ENCODE results near the gene SOX3.

The SOX3 gene

DNA sequence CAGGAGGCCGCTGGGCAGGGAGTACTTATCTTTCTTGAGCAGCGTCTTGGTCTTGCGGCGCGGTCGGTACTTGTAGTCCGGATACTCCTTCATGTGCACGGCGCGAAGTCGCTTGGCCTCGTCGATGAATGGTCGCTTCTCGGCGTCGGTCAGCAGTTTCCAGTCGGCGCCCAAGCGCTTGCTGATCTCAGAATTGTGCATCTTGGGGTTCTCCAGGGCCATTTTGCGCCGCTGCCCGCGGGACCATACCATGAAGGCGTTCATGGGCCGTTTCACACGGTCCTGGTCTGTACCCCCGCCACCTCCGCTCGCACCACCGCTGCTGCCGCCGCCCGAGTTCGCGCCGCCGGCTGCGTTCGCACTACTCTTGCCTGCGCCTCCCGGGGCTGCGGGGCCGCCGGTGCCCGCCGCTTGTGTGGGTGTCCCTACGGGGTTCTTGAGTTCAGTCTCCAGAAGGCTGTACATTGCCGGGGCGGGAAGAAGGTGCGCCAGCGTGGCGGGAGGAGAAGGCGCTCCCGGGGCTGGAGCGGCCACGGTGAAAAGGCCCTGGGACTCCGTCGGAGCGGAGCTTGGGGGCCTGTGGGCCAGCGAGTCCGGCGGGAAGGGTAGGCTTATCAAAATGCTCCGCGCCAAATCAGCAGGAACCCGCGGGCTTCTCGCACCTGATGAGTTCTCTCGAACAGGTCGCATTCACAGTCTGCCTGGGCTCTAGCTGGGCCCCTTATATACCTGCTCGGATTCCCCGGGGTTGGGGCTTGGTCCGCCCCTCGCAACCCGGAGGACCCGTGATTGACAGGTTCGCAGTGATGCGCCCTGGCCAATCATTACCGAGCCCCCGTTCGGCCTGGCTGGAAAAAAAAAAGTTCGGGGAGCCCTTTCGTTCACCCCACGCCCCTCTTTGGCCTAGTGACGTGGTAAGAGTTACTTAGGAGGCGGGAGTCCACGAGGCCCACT lies at the start of gene SOX3:
Gene SOX3 (minus strand): TSS at position 699 of the 954 bp plus-strand sequence. CDS start 9 bp downstream, at position 690.
- in situ Hi-C loops (cut with HindIII; ENCODE audit: low sequenced_read_pairs) = loop anchor here (5.0 kb wide), 1 partner anchor 57 kb away; no protein-coding TSS in a partner anchor

DNA sequence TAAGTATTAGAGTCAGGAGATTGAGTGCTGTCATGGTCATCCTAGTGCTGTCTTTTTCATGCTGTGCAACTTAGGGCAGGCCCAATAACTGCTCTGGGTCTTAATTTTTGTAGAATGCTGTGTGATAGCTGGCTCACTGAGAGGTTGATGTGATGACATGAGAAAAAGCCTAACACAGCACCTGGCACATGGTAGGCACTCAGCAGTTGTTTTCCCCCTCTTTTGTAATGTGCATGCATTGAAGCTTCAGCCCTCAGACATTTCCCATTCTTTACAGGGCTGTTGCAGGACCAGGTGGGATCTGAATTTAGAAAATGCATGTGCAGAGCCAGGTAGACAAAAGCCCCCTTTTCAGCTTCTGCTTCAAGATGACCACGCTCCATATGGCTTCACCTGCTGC lies 44.1 kb upstream of the SOX3 start:
- in situ Hi-C loops (cut with HindIII; ENCODE audit: low sequenced_read_pairs) = no loop called here

DNA sequence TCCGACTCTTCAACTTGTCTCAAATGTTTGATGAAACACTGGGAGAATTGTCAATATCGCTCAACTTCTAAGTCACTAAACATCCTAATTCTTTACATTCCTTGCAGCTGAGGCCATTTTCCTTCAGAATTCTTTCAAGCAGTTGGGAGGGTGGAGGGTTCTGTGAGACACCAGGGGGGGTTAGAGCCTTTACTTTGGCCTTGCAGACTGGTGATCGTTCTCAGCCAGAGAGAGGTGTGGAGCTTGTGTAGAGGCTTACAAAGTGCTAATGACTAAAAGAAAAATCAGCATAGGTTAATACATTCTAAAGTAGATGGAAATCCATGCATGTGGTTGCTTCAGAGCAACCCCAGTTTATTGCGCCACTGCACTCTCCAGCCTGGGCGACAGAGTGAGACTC lies 21.3 kb upstream of the SOX3 start:
- in situ Hi-C loops (cut with HindIII; ENCODE audit: low sequenced_read_pairs) = no loop called here

DNA sequence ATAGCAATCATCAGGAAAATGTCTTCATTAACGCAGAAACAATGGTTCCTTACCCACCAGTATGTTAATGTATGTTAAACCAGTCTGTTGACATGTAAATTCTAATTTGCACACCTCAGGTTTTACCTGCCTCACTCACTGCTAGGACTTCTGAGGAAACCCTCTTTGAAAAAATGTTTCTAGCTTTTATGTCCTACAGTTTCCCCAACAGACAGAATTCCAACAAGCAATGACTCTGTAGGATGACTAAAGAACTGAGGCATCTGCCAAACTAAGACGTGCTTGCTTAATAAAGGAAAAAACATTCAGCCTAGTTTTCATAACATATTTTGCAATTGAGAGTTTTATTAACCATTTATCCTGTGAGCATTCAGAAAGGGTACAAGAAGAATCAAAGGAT lies 20.6 kb upstream of the SOX3 start:
- in situ Hi-C loops (cut with HindIII; ENCODE audit: low sequenced_read_pairs) = no loop called here

DNA sequence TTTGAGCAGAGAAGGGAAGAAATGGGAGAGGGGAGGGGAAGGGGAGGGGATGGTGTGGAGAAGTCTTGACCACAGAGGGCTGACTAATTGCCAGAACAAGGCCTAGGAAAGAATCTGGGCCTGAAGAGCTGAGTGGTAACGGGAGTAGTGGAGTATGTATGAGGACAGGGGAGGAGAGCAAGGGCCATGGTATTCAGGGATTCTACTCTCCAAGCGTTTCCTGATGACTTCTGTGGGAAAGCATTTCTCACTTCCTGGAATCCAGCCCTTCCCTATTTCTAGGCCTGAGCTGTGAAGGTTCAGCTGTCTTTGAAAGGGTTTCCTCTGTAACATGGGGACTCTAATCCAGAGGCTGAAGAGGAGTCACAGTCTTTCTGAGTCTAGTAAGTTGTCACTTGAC lies 19.7 kb upstream of the SOX3 start:
- in situ Hi-C loops (cut with HindIII; ENCODE audit: low sequenced_read_pairs) = no loop called here

DNA sequence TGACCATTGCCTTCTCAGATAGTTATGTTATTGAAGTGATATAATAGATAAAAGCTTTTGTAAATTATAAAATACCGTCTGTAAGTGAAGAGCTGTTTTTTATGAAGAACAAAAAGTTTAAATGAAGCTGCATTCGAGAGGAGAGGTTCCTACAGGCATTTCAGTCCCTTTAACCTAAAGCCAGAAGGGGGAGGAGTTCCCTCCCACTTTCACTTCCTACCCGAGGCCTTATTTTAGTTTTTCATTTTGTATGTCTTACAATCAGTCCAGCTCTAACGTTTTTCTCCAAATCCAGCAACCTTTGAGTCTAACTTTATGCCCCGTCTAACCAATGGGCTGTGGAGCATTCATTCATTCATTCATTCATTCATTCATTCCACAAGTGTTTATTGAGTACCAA lies 16.5 kb upstream of the SOX3 start:
- in situ Hi-C loops (cut with HindIII; ENCODE audit: low sequenced_read_pairs) = no loop called here

DNA sequence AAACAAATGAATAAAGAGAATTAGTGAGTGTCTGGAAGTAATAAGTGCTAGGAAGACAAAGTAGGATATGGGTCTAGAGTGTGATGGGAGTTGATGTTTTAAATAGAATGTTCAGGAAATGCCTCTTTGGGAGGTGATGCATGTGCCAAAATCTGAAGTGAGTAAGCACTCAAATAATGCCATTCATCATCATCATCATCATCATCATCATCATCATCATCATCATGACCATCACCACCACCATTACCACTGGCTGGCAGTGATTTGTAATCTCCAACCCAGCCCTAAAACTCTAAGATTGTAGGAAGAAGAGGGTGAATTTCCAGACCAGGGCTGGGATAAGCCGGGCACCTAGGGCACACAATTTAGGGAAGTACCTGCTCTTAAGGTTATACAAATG lies 9.7 kb upstream of the SOX3 start:
- in situ Hi-C loops (cut with HindIII; ENCODE audit: low sequenced_read_pairs) = no loop called here

DNA sequence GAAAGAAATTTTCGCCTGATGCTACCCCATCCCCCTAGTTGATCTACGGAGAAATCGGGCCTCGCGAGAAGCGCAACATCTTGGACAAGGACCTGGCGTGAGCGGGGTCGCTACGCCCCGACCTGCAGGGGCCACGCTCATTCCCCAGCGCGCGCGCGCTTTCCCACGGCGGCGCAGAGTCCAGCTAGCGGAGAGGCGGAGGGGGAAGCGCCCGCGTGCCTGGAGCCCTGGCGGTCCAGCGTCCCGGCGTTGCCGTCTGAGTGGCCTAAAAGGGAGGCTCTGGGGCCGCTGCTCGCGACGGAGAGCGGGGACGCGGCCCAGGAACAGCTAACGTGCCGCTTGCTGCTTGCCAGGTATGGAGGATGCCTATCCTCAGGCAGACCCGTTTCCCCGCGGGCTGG lies 6.0 kb upstream of the SOX3 start:
- in situ Hi-C loops (cut with HindIII; ENCODE audit: low sequenced_read_pairs) = no loop called here

DNA sequence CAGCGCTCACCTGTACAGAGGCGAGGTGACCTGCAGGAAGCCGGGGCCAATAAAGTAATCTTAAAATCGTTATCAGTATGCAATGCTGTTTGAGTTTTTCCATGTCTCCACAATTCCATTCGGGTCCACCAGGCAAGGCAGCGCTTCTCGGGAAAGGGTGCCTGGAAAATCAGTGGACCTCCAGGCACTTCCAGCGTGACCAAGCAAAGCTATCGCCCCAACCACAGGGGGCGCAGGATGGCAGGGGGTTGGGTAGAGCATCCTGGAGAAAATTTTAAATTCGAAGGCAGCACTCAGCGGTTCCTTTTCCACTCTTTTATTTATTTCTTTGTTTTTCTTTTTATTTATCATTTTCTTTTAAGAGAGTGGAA lies 5.4 kb upstream of the SOX3 start:
- in situ Hi-C loops (cut with HindIII; ENCODE audit: low sequenced_read_pairs) = no loop called here

DNA sequence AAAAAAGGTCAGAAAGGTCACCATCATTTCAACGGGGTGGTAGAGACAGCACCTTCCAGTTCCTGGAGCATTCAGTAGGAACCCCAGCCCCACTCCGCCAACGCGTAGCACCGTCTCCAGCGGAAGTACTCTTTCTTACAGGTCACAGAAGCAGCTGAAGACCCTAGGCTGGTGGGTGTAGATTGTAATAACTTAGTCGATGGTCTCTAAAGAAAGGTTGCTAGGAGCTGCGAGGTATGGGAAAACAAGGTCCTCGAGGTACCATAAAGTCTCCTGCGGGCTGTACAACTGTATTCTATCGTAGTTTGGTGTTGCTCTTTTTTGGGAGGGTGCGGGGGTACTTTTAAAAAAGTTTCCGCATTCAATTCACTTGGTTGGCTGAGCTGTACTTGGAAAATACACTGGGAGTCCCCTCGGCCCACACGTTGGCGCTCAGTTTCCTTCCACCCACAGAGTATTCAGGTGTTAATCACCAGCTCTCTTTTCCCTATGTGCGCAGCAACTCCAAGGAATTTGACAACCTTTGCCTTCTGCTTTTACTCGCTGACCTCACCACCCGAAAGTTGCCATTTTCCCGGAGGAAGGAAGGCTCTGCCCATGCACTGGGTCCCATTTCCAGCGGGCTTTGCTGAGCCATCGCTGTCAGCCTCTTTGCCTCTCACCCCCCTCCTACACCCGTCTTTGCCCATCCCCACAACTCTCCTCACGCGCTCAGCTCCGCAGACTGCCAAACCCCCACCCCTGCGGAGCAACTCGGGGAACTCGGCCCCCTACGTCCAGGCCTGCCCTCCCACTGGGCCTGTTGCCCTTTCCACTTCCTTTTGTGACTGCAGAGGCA lies 4.8 kb upstream of the SOX3 start:
- in situ Hi-C loops (cut with HindIII; ENCODE audit: low sequenced_read_pairs) = no loop called here

DNA sequence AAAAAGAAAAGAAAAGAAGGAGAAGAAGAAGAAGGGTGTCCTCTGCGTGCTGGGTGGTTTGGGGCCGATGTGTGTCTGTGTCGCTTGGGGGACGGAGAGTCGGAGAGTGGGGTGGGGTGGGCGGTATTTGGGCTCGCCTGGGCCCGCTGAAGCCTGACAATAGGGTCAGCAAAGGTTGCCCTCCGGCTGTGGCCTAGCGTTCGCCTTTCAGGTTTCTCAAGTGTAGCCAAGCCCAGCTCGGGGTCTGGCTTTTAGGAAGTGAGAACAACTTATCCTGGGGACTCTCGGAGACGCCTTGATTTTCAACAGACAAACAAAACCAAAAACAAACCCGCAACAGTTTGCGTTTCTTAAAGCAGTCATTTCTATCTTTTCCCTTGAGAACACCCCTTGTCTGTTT lies 4.1 kb upstream of the SOX3 start:
- in situ Hi-C loops (cut with HindIII; ENCODE audit: low sequenced_read_pairs) = no loop called here

DNA sequence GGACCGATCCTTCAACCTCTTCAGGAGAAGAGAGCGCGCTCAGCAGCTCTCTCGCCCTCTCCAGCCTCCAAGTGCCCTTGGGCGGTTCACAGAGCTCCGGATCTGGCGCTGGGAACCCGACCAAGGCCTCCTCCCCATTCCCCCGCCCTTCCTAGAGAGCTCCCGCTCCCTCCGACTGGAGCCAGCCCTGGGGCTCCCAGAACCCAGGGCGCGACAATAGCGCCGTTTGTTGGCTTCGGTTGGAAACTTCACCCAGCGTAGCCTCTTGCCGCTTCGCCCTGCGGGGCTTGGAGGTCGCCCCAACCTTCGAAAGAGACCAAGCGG lies 3.1 kb upstream of the SOX3 start:
- in situ Hi-C loops (cut with HindIII; ENCODE audit: low sequenced_read_pairs) = no loop called here

DNA sequence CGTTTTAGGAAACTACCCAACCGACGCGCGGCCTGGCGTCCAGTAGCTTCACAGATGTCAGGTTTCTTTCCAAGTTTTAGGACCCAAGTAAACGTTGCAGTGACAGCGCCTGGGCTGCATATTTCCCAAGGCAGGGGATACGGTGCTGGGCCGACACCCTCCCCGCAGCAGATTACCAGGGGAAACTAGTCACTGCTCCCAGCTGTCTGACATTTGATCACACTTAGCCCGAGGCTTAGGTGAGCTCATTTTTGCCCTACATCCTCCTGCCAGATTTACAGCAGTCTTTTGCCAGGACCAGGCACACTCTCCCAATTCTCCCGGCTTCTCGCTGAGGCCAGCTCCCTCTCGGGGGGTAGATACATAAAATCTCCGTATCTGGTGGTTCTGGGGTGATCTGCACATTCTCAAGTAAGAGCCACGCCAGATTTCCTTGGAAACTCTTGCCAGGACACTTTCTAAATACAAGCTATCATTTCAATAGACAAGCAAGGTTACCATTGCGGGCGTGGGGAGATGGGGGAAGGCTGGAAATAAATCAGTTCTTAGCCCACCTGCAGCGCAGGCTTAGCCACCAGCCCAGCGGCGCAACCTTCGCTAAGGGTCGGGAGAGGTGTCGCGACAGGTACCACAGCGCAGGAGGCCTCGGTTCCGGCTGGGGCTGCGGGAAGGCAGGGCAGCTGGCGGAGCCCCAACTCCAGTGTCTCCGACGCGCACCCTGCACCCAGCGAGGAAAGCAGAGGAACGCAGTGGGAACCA lies 2.5 kb upstream of the SOX3 start:
- in situ Hi-C loops (cut with HindIII; ENCODE audit: low sequenced_read_pairs) = no loop called here

DNA sequence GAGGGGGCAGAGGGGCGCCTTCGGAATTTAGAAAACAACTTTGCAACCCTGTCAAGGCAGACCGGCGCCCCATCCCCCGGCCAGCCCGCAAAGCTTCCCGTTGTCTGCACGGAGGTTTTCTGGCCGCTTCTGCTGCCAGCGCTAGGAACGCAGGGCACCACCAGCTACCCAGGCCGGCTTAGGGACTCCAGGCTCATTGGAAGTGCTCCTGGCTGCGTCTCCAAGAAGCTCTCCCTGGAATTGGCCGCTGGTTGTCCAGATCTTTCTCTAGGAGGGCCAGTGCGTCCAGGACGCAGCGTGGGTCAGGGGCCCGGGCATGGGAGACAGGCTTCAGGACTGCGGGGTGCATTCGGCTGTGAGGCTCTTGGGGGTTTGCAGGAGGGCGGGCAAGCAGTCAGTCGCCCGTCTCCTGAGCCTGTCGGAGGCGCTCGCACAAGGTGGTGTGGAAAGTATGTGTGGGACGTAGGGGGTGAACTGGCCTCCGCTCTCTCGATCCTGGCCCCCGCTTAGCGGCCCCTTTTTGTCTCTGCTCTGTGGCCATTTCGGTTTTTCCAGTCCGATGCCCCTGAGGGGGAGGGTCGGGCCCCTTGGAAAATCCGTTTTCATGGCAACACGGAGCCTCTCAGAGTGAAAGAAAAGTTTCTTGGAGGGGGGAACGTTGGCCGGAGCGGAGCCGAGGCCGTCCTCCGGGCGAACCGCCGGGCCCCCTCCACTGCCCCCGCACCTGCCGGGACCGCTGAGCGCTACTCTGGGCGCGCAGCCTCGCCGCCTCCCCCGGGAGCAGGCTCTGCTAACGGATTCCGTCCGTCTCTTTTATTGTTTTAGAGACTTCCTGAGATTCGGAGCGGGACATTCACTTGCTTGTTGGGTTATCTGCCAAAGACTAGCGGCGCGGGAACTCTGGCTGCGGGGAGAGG lies 810 bp upstream of the SOX3 start:
- in situ Hi-C loops (cut with HindIII; ENCODE audit: low sequenced_read_pairs) = no loop called here

DNA sequence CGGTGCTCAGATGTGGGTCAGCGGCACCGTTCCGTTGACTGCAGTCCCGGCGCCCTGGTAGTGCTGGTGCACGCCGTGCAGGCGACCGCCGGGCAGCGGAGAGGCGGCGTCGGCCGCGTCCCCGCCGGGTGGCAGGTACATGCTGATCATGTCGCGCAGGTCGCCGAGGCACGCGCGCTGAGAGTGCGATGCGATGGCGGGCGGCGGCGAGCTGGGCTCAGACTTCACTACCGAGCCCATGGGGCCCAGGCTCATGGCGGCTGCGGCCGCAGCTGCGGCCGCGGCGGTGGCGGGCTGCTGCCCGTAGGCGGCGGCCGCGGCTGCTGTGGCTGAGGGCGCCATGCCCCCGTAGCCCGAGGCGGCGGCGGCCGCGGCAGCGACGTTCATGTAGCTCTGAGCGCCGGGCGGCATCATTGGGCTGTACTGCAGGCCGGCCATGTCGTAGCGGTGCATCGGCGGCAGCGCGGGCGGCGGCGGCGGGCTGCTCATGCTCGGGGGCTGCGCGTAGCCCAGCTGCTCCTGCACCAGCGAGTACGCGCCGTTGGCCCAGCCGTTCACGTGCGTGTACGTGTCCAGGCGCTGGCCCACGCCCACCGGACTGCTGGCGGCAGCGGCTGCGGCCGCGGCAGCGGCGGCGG lies 1.0 kb downstream of the SOX3 start:
- in situ Hi-C loops (cut with HindIII; ENCODE audit: low sequenced_read_pairs) = loop anchor here (5.0 kb wide), 1 partner anchor 57 kb away; no protein-coding TSS in a partner anchor

DNA sequence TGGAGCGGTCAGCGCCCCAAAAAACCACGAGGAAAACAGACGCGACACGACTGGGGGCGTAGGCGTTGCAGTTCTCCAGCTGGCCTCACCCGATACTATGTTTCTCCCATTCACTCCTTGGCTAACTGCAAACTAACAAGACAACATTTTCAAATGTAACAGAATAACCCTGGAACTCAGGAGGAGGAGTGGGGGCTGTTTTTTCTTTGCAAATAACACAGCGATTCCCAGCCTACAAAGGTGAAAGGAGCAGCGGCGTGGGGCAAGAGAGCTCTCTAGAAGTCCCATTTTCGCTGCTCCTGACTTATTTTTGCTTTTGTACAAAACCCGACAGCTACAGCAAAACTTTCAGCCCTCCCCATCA lies 1.6 kb downstream of the SOX3 start:
- in situ Hi-C loops (cut with HindIII; ENCODE audit: low sequenced_read_pairs) = loop anchor here (5.0 kb wide), 1 partner anchor 56 kb away; no protein-coding TSS in a partner anchor

DNA sequence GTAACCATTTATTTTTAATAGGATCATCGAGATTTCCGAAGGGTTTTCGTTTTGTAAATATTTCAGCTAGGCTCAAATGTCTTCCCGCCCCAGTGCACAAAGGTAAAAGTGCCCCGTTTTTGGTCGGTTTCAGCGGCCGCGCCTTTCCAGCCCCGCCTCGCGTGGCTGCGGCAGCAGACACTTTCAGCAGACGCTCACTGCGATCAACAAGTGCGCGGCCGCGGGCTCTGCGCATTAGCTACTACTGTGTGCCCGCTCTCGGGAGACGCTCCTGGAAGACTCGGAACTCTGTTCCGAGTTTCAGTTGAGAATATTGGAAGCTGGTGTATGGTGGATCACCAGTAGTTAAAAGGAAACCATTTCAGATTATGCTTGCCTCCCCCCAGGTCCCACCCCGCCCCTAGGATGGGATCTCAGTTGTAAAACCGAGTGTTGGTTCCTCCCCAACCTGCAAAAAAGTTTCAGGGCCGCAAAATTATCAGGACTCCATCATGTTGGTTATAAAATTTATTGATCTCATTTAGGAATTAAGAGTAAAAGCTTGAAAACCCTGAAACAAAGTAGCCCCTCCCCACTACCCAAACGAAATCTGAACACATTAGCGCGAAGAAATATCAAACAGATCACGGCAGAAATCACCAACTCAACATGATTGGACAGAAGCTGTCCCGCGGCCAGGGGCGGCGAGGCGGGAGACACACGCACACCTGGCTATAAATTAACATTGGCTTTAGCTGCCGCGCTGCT lies 2.2 kb downstream of the SOX3 start:
- in situ Hi-C loops (cut with HindIII; ENCODE audit: low sequenced_read_pairs) = loop anchor here (5.0 kb wide), 1 partner anchor 55 kb away; no protein-coding TSS in a partner anchor

DNA sequence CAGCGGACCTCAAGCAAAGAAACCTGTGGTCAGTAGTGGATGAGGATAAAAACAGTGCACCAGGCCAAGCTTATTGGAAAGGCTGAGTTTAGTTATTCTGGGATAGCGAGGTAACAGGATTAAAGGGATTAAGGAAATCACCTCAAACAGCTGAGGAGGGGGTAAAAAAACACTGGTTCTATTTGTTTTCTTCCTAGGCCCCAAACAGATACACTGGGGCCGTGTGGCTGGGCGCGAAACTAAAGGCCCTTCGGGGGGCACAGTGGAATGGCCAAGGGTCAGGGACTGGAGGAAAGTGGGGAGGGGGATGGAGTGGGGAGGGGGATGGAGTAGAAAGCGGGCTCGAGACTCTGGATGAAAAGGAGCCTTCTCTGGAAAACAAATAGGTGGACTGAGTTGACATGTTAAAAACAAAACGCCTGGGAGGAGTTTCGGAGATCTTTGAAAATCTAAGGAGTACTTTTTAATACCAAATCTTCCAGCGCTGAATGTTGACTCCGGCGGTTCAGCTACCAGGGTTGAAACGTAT lies 2.9 kb downstream of the SOX3 start:
- in situ Hi-C loops (cut with HindIII; ENCODE audit: low sequenced_read_pairs) = loop anchor here (5.0 kb wide), 1 partner anchor 55 kb away; no protein-coding TSS in a partner anchor

DNA sequence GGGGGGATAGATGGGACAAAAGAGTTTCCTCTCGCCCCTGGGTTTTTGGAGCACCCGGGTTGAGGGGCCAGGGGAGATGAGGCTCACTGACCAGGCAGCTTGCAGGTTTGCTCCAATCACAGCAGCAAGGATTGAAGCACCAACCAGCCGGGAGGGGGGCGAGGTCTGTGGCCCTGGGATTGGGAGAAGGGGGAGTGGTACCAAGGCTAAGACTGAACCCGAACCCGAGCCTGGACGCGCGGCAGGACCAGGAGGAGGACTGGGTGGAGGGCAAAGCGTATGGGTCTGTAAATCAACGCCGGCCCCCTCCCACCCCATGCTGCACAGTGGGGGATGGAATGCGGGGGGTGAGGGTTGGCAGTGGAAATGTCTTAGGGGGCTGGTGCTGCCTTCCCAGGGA lies 3.5 kb downstream of the SOX3 start:
- in situ Hi-C loops (cut with HindIII; ENCODE audit: low sequenced_read_pairs) = loop anchor here (5.0 kb wide), 1 partner anchor 54 kb away; no protein-coding TSS in a partner anchor
